ENCODE results near the gene HEATR1. TPM values are rescaled to one million over a fixed set of nuclear protein-coding genes. Genes with fewer than 3 reads are reported as not detected.

Gene HEATR1
- total and polyA plus RNA-seq, 3 donors from 2014 or later, result 27.9 to 57.7 (median 51.7) TPM

GRCh38 chr1:236522937-236523703 is 81.2 kb downstream of the HEATR1 start:
- intact Hi-C loops (cut with DNase I; ENCODE audit: low total_unique reads), result no loop called here
- TF ChIP-seq CTCF (IDR thresholded peaks at IDR 0.05) (no peak), POLR2A (IDR thresholded peaks at IDR 0.05) (no peak)
- 9 to 18% methylated on average over 23 to 26 of the region's 26 CpGs for WGBS, 2 donors
- Histone ChIP-seq H3K36me3 (ENCODE audit: low read depth, missing control alignments) (no peaks in the 10 kb centered on the region), H3K27ac (peak overlapping the region; percentile 82 to 89), H3K4me1 (peaks cover 9% of the 10 kb centered on the region), H3K27me3 (no peaks in the 10 kb centered on the region), H3K9me3 (no peaks in the 10 kb centered on the region), H3K4me3 (peak overlapping the region; percentile 86 to 97)
- peak; percentile 66 for DNase-seq

GRCh38 chr1:236520445-236521005 is 83.8 kb downstream of the HEATR1 start:
- no peak for DNase-seq
- 73 to 78% methylated on average over 4 of the region's 4 CpGs for WGBS, 2 donors
- H3K36me3 ChIP-seq (ENCODE audit: low read depth, missing control alignments), result no peaks in the 10 kb centered on the region
- peaks cover 9% of the 10 kb centered on the region for H3K4me1 ChIP-seq
- no peak for TF ChIP-seq CTCF (IDR thresholded peaks at IDR 0.05)
- TF ChIP-seq POLR2A (IDR thresholded peaks at IDR 0.05), result no peak
- no peak overlapping the region for H3K4me3 ChIP-seq
- H3K9me3 ChIP-seq, result no peaks in the 10 kb centered on the region
- intact Hi-C loops (cut with DNase I; ENCODE audit: low total_unique reads), result no loop called here
- no peaks in the 10 kb centered on the region for H3K27me3 ChIP-seq
- no peak overlapping the region for H3K27ac ChIP-seq

GRCh38 chr1:236518322-236518721 is 86.0 kb downstream of the HEATR1 start:
- TF ChIP-seq CTCF (IDR thresholded peaks at IDR 0.05), result no peak
- no peaks in the 10 kb centered on the region for H3K27me3 ChIP-seq

GRCh38 chr1:236516929-236517704 is 87.2 kb downstream of the HEATR1 start:
- no peak overlapping the region for H3K27ac ChIP-seq
- no peak for DNase-seq
- no peaks in the 10 kb centered on the region for H3K9me3 ChIP-seq
- no peaks in the 10 kb centered on the region for H3K27me3 ChIP-seq
- no peaks in the 10 kb centered on the region for H3K4me1 ChIP-seq
- no peak for TF ChIP-seq CTCF (IDR thresholded peaks at IDR 0.05)
- TF ChIP-seq POLR2A (IDR thresholded peaks at IDR 0.05), result no peak
- WGBS, 2 donors, result 43% methylated on average over 8 of the region's 8 CpGs
- no peaks in the 10 kb centered on the region for H3K36me3 ChIP-seq (ENCODE audit: low read depth, missing control alignments)
- no peak overlapping the region for H3K4me3 ChIP-seq
- intact Hi-C loops (cut with DNase I; ENCODE audit: low total_unique reads), result no loop called here

More at GRCh38 chr1:236518322-236518721, 86.0 kb downstream of the HEATR1 start:
- no peak overlapping the region for H3K4me3 ChIP-seq
- 81 to 87% methylated on average over 5 of the region's 5 CpGs for WGBS, 2 donors
- no peak for DNase-seq
- H3K4me1 ChIP-seq, result peaks cover 5% of the 10 kb centered on the region
- intact Hi-C loops (cut with DNase I; ENCODE audit: low total_unique reads), result no loop called here
- H3K9me3 ChIP-seq, result no peaks in the 10 kb centered on the region
- no peaks in the 10 kb centered on the region for H3K36me3 ChIP-seq (ENCODE audit: low read depth, missing control alignments)
- no peak overlapping the region for H3K27ac ChIP-seq

Measured in testis (tissue), 3 donors.